Ishikawa (cell line): ENCODE results near the gene CLCA1.
A peak's percentile ranks its signal among the peaks of the same experiment; 100 is the strongest.

ENCODE experiments used
- CEBPB ChIP-seq: IDR thresholded peaks from 2 replicates; pipeline ENCODE4 v1.6.1; 2012
- CREB1 ChIP-seq: IDR thresholded peaks from 2 replicates; pipeline ENCODE4 v1.6.1; 2012; ENCODE audit warnings: low read depth
- EGR1 ChIP-seq: IDR thresholded peaks from 2 replicates; pipeline ENCODE4 v1.6.1; 2012
- EP300 ChIP-seq: IDR thresholded peaks from 2 replicates; pipeline ENCODE4 v1.6.1; 2012; ENCODE audit warnings: borderline replicate concordance
- FOXM1 ChIP-seq: IDR thresholded peaks from 2 replicates; pipeline ENCODE4 v1.6.1; 2012; ENCODE audit warnings: low read depth, borderline replicate concordance
- MAX ChIP-seq: IDR thresholded peaks from 2 replicates; pipeline ENCODE4 v1.6.1; 2012
- NFIC ChIP-seq: IDR thresholded peaks from 2 replicates; pipeline ENCODE4 v1.6.1; 2012
- RAD21 ChIP-seq: IDR thresholded peaks from 2 replicates; pipeline ENCODE4 v1.6.1; 2012; ENCODE audit warnings: low read depth
- REST ChIP-seq: IDR thresholded peaks from 2 replicates; pipeline ENCODE4 v1.6.1; 2012; ENCODE audit warnings: low read depth, mild to moderate bottlenecking
- TAF1 ChIP-seq: IDR thresholded peaks from 2 replicates; pipeline ENCODE4 v1.6.1; 2012; ENCODE audit warnings: low read depth, mild to moderate bottlenecking
- TCF12 ChIP-seq: IDR thresholded peaks from 2 replicates; pipeline ENCODE4 v1.6.1; 2012; ENCODE audit warnings: low read depth
- TEAD4 ChIP-seq: IDR thresholded peaks from 2 replicates; pipeline ENCODE4 v1.6.1; 2012
- USF1 ChIP-seq: IDR thresholded peaks from 2 replicates; pipeline ENCODE4 v1.6.1; 2012
- YY1 ChIP-seq: IDR thresholded peaks from 2 replicates; pipeline ENCODE4 v1.6.1; 2012; ENCODE audit warnings: low read depth
- ZBTB7A ChIP-seq: IDR thresholded peaks from 2 replicates; pipeline ENCODE4 v1.6.1; 2012; ENCODE audit warnings: low read depth

Gene CLCA1

GRCh38 chr1:86502125-86502646 lies 33.5 kb downstream of the CLCA1 start:
- peak; percentile 43 for TF ChIP-seq RAD21

- TF ChIP-seq MAX (no peak), REST (no peak), RAD21 (no peak), EP300 (no peak), FOXM1 (no peak), CREB1 (no peak), ZBTB7A (no peak)
Measured at GRCh38 chr1:86502721-86503405, 34.1 kb downstream of the CLCA1 start.

GRCh38 chr1:86503406-86504136 lies 34.8 kb downstream of the CLCA1 start:
- no peak for TF ChIP-seq TAF1
- no peak for TF ChIP-seq CEBPB
- TF ChIP-seq CREB1: no peak
- TF ChIP-seq TEAD4: no peak
- TF ChIP-seq ZBTB7A: no peak
- no peak for TF ChIP-seq RAD21
- TF ChIP-seq FOXM1: no peak
- no peak for TF ChIP-seq MAX
- no peak for TF ChIP-seq EP300
- TF ChIP-seq NFIC: no peak
- TF ChIP-seq YY1: no peak
- TF ChIP-seq REST: no peak

- TF ChIP-seq MAX (no peak), NFIC (no peak), ZBTB7A (no peak), TCF12 (no peak), EGR1 (no peak), REST (no peak), USF1 (no peak), CREB1 (no peak), RAD21 (no peak), EP300 (no peak)
Measured at GRCh38 chr1:86504137-86504479, 35.4 kb downstream of the CLCA1 start.
